H9 (cell line): Measurements from ENCODE around the gene AIPL1. TPM values are rescaled to one million over a fixed set of nuclear protein-coding genes. Genes with fewer than 3 reads are reported as not detected.

ENCODE experiments used
- DNase-seq: peaks from one replicate; pipeline ENCODE4 v3.0.0-alpha.2; 2017
- H2AFZ ChIP-seq: one replicate; pipeline ENCODE4 v1.6.1; 2013; ENCODE audit warnings: mild to moderate bottlenecking, low read length, control low read depth, moderate library complexity
- H2AK5ac ChIP-seq: 2 replicates; pipeline ENCODE4 v1.6.1; 2013; ENCODE audit warnings: low read length, control low read depth, mixed read lengths; ENCODE audit not compliant: insufficient read length
- H2BK120ac ChIP-seq: one replicate; pipeline ENCODE4 v1.6.1; 2013; ENCODE audit warnings: low read depth, mild to moderate bottlenecking, low read length, control low read depth, inconsistent platforms; ENCODE audit not compliant: poor library complexity, severe bottlenecking
- H2BK12ac ChIP-seq: 2 replicates; pipeline ENCODE4 v1.6.1; 2013; ENCODE audit warnings: low read length, control low read depth, mixed read lengths, low read depth; ENCODE audit not compliant: insufficient read length
- H2BK15ac ChIP-seq: 2 replicates; pipeline ENCODE4 v1.6.1; 2013; ENCODE audit warnings: low read depth, low read length, control low read depth
- H2BK20ac ChIP-seq: one replicate; pipeline ENCODE4 v1.6.1; 2013; ENCODE audit warnings: low read depth, mild to moderate bottlenecking, low read length, control low read depth, inconsistent platforms; ENCODE audit not compliant: poor library complexity, severe bottlenecking
- H2BK5ac ChIP-seq: 2 replicates; pipeline ENCODE4 v1.6.1; 2013; ENCODE audit warnings: low read length, control low read depth, mixed read lengths; ENCODE audit not compliant: insufficient read length
- H3K14ac ChIP-seq: 2 replicates; pipeline ENCODE4 v1.6.1; 2013; ENCODE audit warnings: low read length, control low read depth; ENCODE audit not compliant: insufficient read depth
- H3K18ac ChIP-seq: 2 replicates; pipeline ENCODE4 v1.6.1; 2013; ENCODE audit warnings: low read depth, mild to moderate bottlenecking, mixed read lengths, low read length, control low read depth; ENCODE audit not compliant: insufficient read length
- H3K23ac ChIP-seq: 2 replicates; pipeline ENCODE4 v1.6.1; 2013; ENCODE audit warnings: low read length, control low read depth, mixed read lengths, low read depth; ENCODE audit not compliant: insufficient read length
- H3K23me2 ChIP-seq: 2 replicates; pipeline ENCODE4 v1.6.1; 2013; ENCODE audit warnings: low read depth, mild to moderate bottlenecking, mixed read lengths, low read length, control low read depth; ENCODE audit not compliant: insufficient read length, poor library complexity, severe bottlenecking
- H3K27ac ChIP-seq: 2 replicates; pipeline ENCODE4 v1.5.1; 2013; ENCODE audit warnings: low read length, control low read depth, mixed read lengths, low read depth; ENCODE audit not compliant: insufficient read length
- H3K27me3 ChIP-seq: 2 replicates; pipeline ENCODE4 v1.6.1; 2013; ENCODE audit warnings: low read length, control low read depth, inconsistent platforms; ENCODE audit not compliant: insufficient read depth
- H3K4ac ChIP-seq: 2 replicates; pipeline ENCODE4 v1.6.1; 2013; ENCODE audit warnings: low read depth, mild to moderate bottlenecking, control low read depth, inconsistent platforms, low read length, moderate library complexity
- H3K4me1 ChIP-seq: 2 replicates; pipeline ENCODE4 v1.6.1; 2013; ENCODE audit warnings: low read length, control low read depth, inconsistent platforms; ENCODE audit not compliant: insufficient read depth
- H3K4me2 ChIP-seq: 2 replicates; pipeline ENCODE4 v1.6.1; 2013; ENCODE audit warnings: low read length, control low read depth, mixed read lengths; ENCODE audit not compliant: insufficient read length, insufficient read depth
- H3K56ac ChIP-seq: 2 replicates; pipeline ENCODE4 v1.6.1; 2013; ENCODE audit warnings: low read depth, mild to moderate bottlenecking, mixed read lengths, low read length, control low read depth; ENCODE audit not compliant: insufficient read length
- H3K79me1 ChIP-seq: 2 replicates; pipeline ENCODE4 v1.6.1; 2013; ENCODE audit warnings: low read depth, mild to moderate bottlenecking, moderate library complexity, low read length, control low read depth, inconsistent platforms; ENCODE audit not compliant: insufficient read depth, poor library complexity, severe bottlenecking
- H3K79me2 ChIP-seq: 2 replicates; pipeline ENCODE4 v1.6.1; 2013; ENCODE audit warnings: low read length, control low read depth, inconsistent platforms; ENCODE audit not compliant: insufficient read depth
- H3K9ac ChIP-seq: 2 replicates; pipeline ENCODE4 v1.6.1; 2013; ENCODE audit warnings: low read length, control low read depth, mixed read lengths; ENCODE audit not compliant: insufficient read length; ENCODE audit errors: extremely low read depth
- H3K9me3 ChIP-seq: one replicate; pipeline ENCODE4 v1.6.1; 2013; ENCODE audit warnings: low read depth, low read length, inconsistent platforms; ENCODE audit not compliant: control insufficient read depth
- H3T11ph ChIP-seq: one replicate; pipeline ENCODE4 v1.6.1; 2013; ENCODE audit warnings: mild to moderate bottlenecking, low read length, control low read depth, inconsistent platforms
- H4K20me1 ChIP-seq: one replicate; pipeline ENCODE4 v1.6.1; 2013; ENCODE audit not compliant: control insufficient read depth, insufficient read length, insufficient read depth
- H4K5ac ChIP-seq: 2 replicates; pipeline ENCODE4 v1.6.1; 2013; ENCODE audit warnings: low read depth, mild to moderate bottlenecking, mixed read lengths, low read length, control low read depth; ENCODE audit not compliant: insufficient read length
- H4K8ac ChIP-seq: replicated peaks from 2 replicates; pipeline ENCODE4 v1.6.1; 2013; ENCODE audit warnings: low read length, control low read depth, mixed read lengths, low read depth; ENCODE audit not compliant: insufficient read length
- H4K91ac ChIP-seq: 2 replicates; pipeline ENCODE4 v1.6.1; 2013; ENCODE audit warnings: low read depth, mild to moderate bottlenecking, moderate library complexity, mixed read lengths, low read length, control low read depth; ENCODE audit not compliant: insufficient read length
- H3K27ac Mint-ChIP-seq, 3 experiments: 2 replicates in 2 of 3; 3 replicates in 1 of 3; pipeline ENCODE4 v1.8.0; 2020 to 2021; ENCODE audit warnings: mixed read lengths in 3 of 3, mild to moderate bottlenecking in 1 of 3, moderate library complexity in 1 of 3
- H3K27me3 Mint-ChIP-seq: 2 replicates; pipeline ENCODE4 v1.8.0; 2021; ENCODE audit warnings: low read depth, mild to moderate bottlenecking, moderate library complexity, mixed read lengths
- H3K36me3 Mint-ChIP-seq, 3 experiments: 2 replicates in 2 of 3; 3 replicates in 1 of 3; pipeline ENCODE4 v1.8.0; 2020 to 2021; ENCODE audit warnings: low read depth in 3 of 3, mixed read lengths in 3 of 3; ENCODE audit not compliant: insufficient read depth in 1 of 3
- H3K4me1 Mint-ChIP-seq, 2 experiments: 2 replicates each; pipeline ENCODE4 v1.8.0; 2020; ENCODE audit warnings: mixed read lengths in 2 of 2
- H3K4me3 Mint-ChIP-seq, 2 experiments: 2 replicates in 1 of 2; 3 replicates in 1 of 2; pipeline ENCODE4 v1.8.0; 2020 to 2021; ENCODE audit warnings: mild to moderate bottlenecking in 2 of 2, mixed read lengths in 2 of 2, moderate library complexity in 1 of 2
- H3K9me3 Mint-ChIP-seq, 2 experiments: 2 replicates in 1 of 2; 3 replicates in 1 of 2; pipeline ENCODE4 v1.8.0; 2020; ENCODE audit warnings: mild to moderate bottlenecking in 2 of 2, mixed read lengths in 2 of 2, moderate library complexity in 1 of 2
- CTCF ChIP-seq: fragments of 200-600 bp; sonication (generic); conservative IDR thresholded peaks from 3 replicates; pipeline ENCODE4 v1.8.0; 2021; ENCODE audit warnings: antibody characterized with exemption, mild to moderate bottlenecking
- WGBS: extraction: QIAGEN DNeasy Blood & Tissue Kit; methylation state at CpG from one replicate; pipeline ENCODE4 v1.1.7; 2013; ENCODE audit warnings: missing lambda C conversion rate, low lambda C conversion rate, mixed read lengths; ENCODE audit not compliant: insufficient read length; ENCODE audit errors: extremely low coverage; 5-methylcytosine and 5-hydroxymethylcytosine counted together
- total RNA-seq: library from RNA; stranded (reverse); gene quantifications from 2 replicates; pipeline ENCODE4 v1.2.1, GENCODE V29; 2021

AIPL1 gene
- total RNA-seq, 1 experiment from 2014 or later: 0.57 TPM

- no peak overlapping the region for H2AFZ ChIP-seq
- H2BK12ac ChIP-seq: no peak overlapping the region
- no peak for TF ChIP-seq CTCF
- H2BK5ac ChIP-seq: no peak overlapping the region
- H3K23me2 ChIP-seq: no peaks in the 10 kb centered on the region
- no peak overlapping the region for H4K91ac ChIP-seq
- H3K4me1 Mint-ChIP-seq: peaks cover 18% of the 10 kb centered on the region in 2 experiments
- no peak overlapping the region for H4K5ac ChIP-seq
- H3K23ac ChIP-seq: no peak overlapping the region
- no peak overlapping the region for H4K8ac ChIP-seq
- H3K9ac ChIP-seq: no peak overlapping the region
- WGBS: no CpG with 5 or more reads among the region's 2 CpGs
- no peak for DNase-seq
- no peak overlapping the region for H3K4ac ChIP-seq
- no peaks in the 10 kb centered on the region for H3K27me3 ChIP-seq
- H3K14ac ChIP-seq: no peak overlapping the region
- no peaks in the 10 kb centered on the region; the same call in none of the 2 replicates for H3K27me3 Mint-ChIP-seq
- no peaks in the 10 kb centered on the region for H3K36me3 Mint-ChIP-seq
- no peaks in the 10 kb centered on the region for H4K20me1 ChIP-seq
- no peak overlapping the region for H3K56ac ChIP-seq
- no peak overlapping the region for H3K4me2 ChIP-seq
- H3K79me2 ChIP-seq: no peaks in the 10 kb centered on the region
- H2BK20ac ChIP-seq: no peak overlapping the region
- no peaks in the 10 kb centered on the region for H3K79me1 ChIP-seq
- H3K27ac Mint-ChIP-seq: no peak overlapping the region
- H2BK15ac ChIP-seq: no peak overlapping the region
- no peak overlapping the region for H2AK5ac ChIP-seq
- peaks cover 4 to 8% of the 10 kb centered on the region in 2 experiments; a peak in 4 of 5 replicates for H3K9me3 Mint-ChIP-seq
- no peak overlapping the region for H3K18ac ChIP-seq
- H3T11ph ChIP-seq: no peak overlapping the region
- H3K9me3 ChIP-seq: no peaks in the 10 kb centered on the region
- no peak overlapping the region for H3K4me3 Mint-ChIP-seq
- H3K4me1 ChIP-seq: peaks cover 2% of the 10 kb centered on the region
- no peak overlapping the region for H3K27ac ChIP-seq
- H2BK120ac ChIP-seq: no peak overlapping the region
Observed at GRCh38 chr17:6398955-6399354, 36.0 kb downstream of the AIPL1 start.
